GM21723 (cell line): ENCODE results near the gene KIAA1958.
"Not testable (repeated sequence)": the region's sequence is repeated elsewhere in the genome, so short reads cannot be mapped to it uniquely, and the experiment has no call there.

ENCODE experiments used
- ATAC-seq: cut with Tn5 transposase; IDR thresholded peaks from one replicate; pipeline ENCODE4 v1.9.1; 2021; ENCODE audit warnings: mild to moderate bottlenecking, moderate library complexity; ENCODE audit not compliant: unreplicated experiment

Gene KIAA1958

GRCh38 chr9:112489039-112489546 is 2.5 kb downstream of the KIAA1958 start:
- ATAC-seq = no peak

DNA sequence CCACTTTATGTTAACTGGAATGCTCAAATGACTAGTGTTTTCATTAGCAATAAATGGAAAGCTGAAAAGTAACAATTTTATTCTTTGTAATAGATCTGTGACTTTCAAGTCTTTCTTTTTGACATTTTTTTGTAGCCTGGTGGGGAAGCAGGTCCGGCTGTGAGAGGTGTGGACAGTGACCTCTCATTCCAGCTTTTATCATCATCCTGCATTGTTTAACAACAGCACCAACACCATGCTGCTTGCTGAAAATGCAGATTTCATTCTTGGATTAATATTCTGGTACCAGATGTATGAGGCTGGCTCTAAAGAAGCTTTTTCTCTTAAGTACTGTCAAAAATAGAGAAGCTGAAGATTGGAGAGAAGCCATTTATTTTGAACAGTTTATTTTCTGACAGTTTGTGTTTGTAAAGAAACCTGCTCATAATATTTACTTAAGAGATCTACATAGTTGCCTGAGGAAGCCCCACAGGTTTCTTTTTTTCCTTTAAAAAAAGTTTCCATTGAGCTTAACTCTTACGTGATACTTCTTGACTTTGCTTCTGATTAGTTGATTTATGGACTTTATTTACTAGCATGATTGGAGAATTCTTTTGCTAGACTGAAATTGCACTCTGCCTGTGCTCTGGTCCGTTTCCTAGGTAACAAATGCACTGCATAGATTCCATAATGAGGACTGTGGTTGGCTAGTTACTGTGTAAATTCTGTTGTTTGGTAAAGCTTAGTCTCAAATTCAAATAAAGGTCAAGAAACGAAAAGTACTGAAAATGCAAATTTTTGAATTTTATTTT is 3.4 kb downstream of the KIAA1958 start:
- ATAC-seq = no peak

GRCh38 chr9:112493393-112494137 is 6.9 kb downstream of the KIAA1958 start:
- ATAC-seq = no peak

GRCh38 chr9:112494153-112494552 is 7.5 kb downstream of the KIAA1958 start:
- no peak for ATAC-seq

GRCh38 chr9:112495614-112496013 is 9.0 kb downstream of the KIAA1958 start:
- no peak for ATAC-seq

GRCh38 chr9:112496074-112496722 is 9.6 kb downstream of the KIAA1958 start:
- no peak for ATAC-seq

DNA sequence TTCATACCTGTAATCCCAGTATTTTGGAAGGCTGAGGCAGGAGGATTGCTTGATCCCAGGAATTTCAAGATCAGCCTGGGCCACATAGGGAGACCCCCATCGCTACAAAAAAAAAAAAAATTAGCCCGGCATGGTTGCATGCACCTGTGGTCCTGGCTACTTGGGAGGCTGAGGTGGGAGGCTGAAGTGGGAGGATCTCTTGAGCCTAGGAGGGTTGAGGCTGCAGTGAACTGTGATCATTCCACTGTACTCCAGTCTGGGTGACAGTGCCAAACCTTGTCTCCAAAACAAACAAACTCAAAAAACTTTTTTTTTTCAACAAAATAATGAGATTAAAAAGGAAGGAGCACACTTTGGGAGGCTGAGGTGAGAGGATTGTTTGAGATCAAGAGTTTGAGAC is 14.2 kb downstream of the KIAA1958 start:
- ATAC-seq = no peak

- ATAC-seq = no peak
Observed at GRCh38 chr9:112501287-112501686, 14.7 kb downstream of the KIAA1958 start.

DNA sequence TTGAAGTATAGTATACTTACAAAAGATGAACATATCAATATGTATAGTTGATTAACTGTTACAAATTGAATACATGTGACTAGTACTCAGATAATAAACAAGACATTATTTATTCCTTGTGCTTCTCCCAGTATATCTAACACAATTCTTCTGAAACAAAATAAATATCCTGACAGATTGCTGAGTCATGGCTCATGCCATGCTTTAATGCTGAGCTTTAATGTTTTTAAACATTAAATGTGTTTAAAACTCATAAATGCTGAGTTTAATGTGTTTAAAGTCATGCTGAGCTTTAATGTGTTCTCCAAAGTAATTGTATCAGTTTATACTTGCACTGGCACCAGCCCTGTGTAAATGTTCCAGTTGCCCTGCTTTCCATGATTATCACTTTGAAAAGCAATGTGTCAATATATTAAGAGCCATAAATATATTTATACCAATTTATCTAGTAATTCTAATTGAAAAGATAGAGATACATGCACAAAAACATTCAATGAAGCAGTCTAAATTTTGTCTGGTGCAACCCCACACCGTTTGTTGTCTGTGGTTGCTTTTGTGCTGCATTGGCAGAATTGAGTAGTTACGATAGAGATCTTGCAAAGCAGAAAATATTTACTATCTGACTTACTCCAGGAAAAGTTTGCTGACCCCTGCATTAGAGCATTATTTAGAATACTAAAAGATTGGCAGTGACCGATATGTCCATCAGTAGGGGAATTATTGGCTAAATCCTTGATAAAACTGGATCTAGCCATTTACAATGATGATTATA is 15.7 kb downstream of the KIAA1958 start:
- no peak for ATAC-seq

DNA sequence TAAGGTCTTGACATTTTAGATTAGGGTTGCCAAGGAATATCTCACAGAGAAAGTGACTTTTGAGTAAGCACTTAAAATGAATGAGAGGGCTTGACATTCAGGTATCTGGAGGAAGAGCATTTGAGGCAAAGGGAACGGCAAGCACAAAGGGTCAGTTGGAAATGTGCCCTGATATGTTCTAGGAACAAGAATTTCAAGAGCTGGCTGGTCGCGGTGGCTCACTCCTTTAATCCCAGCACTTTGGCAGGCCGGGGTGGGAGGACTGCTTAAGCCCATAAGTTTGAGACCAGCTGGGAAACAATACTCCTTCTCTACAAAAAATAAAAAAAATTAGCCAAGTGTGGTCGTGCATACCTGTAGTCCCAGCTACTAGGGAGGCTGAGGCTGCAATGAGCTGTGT is 16.5 kb downstream of the KIAA1958 start:
- ATAC-seq = no peak

- ATAC-seq = no peak
Observed at GRCh38 chr9:112505086-112505485, 18.5 kb downstream of the KIAA1958 start.

- no peak for ATAC-seq
Observed at GRCh38 chr9:112505607-112506006, 19.0 kb downstream of the KIAA1958 start.

- no peak for ATAC-seq
Observed at GRCh38 chr9:112506571-112506970, 19.9 kb downstream of the KIAA1958 start.

DNA sequence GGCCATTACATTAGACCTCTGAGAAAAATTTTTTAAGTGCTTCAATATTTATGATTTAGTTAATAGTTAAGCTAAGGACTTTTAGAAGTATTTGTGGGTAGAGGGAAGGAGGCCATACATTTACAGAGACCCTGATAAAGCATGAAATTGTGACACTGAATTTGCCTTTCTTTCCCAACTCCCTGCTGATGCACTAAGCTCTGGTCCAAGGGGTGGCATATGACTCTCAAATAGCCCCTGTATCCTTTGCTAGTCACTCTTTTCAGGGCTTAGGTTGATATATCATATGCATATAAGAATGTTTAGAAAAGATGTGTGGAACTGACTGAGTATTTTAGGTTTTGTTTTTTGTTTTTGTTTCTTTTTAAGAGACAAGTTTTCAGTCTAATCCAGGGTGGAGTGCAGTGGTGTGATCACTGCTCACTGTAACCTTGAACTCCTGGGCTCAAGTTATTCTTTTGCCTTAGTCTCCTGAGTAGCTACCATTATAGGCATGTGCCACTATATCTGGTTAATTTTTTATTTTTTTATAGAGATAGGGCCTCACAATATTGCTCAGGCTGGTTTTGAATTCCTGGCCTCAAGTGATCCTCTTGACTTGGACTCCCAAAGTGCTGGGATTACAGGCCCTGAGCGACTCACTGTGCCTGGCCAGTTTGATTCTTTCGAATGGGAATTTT is 20.5 kb downstream of the KIAA1958 start:
- ATAC-seq = no peak

GRCh38 chr9:112508377-112508776 is 21.8 kb downstream of the KIAA1958 start:
- ATAC-seq = no peak

- not testable (repeated sequence) for ATAC-seq
Observed at GRCh38 chr9:112512377-112512776, 25.8 kb downstream of the KIAA1958 start.

DNA sequence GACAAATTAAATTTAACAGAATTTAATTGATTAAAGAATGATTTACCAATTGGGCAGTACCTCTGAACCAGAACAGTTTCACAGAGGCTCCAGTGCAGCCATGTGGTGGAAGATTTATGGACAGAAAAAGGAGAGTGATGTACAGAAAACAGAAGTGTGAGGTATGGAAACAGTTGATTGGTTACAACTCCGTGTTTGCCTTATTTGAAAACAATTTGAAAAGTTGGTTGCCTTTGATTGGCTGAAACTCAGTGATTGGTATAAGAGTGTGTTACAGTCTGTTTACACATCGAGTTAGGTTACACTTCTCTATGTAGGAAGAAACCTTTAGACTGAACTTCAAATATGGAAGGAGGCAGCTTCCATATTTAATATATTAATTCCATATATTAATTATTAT is 30.1 kb downstream of the KIAA1958 start:
- ATAC-seq = no peak

DNA sequence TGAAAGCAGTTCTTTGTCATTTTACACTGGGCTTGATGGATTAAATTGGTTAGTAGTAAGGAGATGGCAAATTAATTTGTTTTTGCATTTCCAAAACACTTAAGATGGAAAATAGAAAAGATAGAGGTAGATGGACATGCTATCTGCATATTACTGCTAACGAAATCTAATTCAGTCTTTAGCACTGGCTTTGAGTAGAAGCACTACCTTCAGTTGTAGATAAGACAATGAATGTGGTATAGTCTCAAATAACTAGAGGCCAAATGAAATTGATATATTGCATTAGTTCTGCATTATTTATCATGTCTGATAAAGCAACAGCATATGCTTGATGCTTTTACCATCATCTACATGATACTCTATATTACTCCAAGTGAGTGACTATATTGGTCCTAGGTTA is 33.4 kb downstream of the KIAA1958 start:
- no peak for ATAC-seq

GRCh38 chr9:112520656-112521055 is 34.0 kb downstream of the KIAA1958 start:
- no peak for ATAC-seq

DNA sequence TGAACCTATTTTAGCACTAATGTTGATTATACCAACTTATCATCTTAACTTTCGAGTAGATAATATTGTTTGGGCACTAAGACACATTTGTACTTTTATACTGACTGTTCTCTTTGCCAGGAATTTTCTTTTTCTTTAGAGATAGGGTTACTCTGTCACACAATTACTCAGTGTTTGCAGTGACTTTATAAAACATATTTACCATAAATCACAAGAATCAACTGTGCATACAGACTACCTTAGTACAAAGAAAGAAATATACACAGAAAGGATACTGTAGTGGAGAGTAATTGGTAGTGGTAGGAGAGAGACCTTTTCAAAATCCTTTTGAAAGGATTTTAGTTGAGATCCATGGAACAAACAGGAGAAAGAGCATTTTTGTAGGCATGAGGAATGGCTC is 40.3 kb downstream of the KIAA1958 start:
- no peak for ATAC-seq
